Measurements from ENCODE around the gene ZNF888. TPM values are rescaled to one million over a fixed set of nuclear protein-coding genes. Genes with fewer than 3 reads are reported as not detected.
"Not testable (repeated sequence)": the region's sequence is repeated elsewhere in the genome, so short reads cannot be mapped to it uniquely, and the experiment has no call there.

The ZNF888 gene
- total RNA-seq, 1 donor from 2014 or later: 0.43 TPM

DNA sequence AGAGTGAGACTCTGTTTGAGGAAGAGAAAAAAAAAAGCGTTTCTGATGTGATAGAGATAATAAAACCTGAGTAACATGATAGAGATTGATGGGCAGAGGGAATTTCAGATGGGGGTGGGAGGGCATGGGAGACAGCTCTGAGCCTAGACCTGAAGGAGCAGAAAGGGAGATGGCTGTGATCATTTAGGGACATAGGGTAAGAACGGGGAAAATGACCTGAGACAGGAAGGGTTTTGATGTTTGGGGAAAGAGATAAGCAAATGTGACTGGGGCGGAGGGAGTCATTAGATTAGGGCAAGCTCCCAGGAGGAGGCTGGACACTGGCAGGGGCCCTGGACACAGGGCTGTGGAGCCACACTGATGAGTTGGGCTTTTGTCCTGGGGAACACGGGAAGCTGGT is 31.9 kb downstream of the ZNF888 start:
- Histone ChIP-seq H3K4me3 (no peak overlapping the region), H3K36me3 (peaks cover 23 to 37% of the 10 kb centered on the region in 2 donors), H3K9me3 (no peaks in the 10 kb centered on the region), H3K27me3 (no peaks in the 10 kb centered on the region), H3K27ac (no peak overlapping the region), H3K4me1 (peaks cover 0 to 1% of the 10 kb centered on the region in 2 donors)
- TF ChIP-seq, protein P1, sequence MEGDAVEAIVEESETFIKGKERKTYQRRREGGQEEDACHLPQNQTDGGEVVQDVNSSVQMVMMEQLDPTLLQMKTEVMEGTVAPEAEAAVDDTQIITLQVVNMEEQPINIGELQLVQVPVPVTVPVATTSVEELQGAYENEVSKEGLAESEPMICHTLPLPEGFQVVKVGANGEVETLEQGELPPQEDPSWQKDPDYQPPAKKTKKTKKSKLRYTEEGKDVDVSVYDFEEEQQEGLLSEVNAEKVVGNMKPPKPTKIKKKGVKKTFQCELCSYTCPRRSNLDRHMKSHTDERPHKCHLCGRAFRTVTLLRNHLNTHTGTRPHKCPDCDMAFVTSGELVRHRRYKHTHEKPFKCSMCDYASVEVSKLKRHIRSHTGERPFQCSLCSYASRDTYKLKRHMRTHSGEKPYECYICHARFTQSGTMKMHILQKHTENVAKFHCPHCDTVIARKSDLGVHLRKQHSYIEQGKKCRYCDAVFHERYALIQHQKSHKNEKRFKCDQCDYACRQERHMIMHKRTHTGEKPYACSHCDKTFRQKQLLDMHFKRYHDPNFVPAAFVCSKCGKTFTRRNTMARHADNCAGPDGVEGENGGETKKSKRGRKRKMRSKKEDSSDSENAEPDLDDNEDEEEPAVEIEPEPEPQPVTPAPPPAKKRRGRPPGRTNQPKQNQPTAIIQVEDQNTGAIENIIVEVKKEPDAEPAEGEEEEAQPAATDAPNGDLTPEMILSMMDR (IDR thresholded peaks at IDR 0.05): no peak
- DNase-seq (ENCODE audit: low spot score in 2 of 2): no peak
- intact Hi-C loops (cut with DNase I): no loop called here

DNA sequence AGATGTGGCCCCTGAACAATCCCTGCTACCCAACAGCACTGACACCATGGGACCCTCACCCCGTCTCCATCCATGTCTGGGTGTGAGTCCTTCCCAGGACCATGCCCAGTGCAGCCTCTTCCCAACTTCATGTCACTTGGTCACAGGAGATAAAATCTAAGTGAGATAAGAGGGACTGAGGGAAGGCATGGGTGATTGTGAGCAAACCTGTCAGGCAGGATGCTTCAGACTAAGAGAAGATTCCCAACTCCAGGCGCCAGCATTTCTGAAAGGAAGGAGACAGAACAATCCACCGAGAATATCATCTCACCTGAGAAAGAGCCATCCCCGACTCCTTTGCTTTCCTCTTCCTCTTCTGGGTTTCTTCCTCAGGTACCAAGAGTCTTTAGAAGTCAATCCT is 33.3 kb downstream of the ZNF888 start:
- TF ChIP-seq, protein P1 (IDR thresholded peaks at IDR 0.05): no peak
- intact Hi-C loops (cut with DNase I): no loop called here
- H3K27ac ChIP-seq: no peak overlapping the region
- DNase-seq (ENCODE audit: low spot score in 2 of 2): no peak
- peaks cover 0 to 1% of the 10 kb centered on the region in 2 donors for H3K9me3 ChIP-seq
- no peak overlapping the region for H3K4me3 ChIP-seq
- peaks cover 33 to 51% of the 10 kb centered on the region in 2 donors for H3K36me3 ChIP-seq
- no peaks in the 10 kb centered on the region for H3K4me1 ChIP-seq
- no peaks in the 10 kb centered on the region for H3K27me3 ChIP-seq

DNA sequence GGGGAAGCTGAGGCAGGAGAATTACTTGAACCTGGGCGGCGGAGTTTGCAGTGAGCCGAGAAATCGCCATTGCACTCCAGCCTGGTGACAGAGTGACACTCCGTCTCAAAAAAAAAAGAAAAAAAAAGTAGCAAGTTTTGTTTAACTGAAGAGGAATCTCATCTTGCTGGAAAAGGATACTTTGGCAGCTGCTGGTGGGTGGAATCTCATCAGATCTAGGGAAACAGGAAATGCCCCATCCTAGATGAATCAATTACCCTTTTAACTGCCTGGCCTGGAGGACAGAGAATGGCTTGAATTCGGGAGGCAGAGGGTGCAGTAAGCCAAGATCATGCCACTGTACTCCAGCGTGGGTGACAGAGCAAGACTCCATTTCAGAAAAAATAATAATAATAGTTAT is 34.2 kb downstream of the ZNF888 start:
- Histone ChIP-seq H3K36me3 (peaks cover 42 to 59% of the 10 kb centered on the region in 2 donors), H3K27ac (no peak overlapping the region), H3K27me3 (no peaks in the 10 kb centered on the region), H3K4me3 (no peak overlapping the region), H3K4me1 (no peaks in the 10 kb centered on the region), H3K9me3 (peaks cover 0 to 7% of the 10 kb centered on the region in 2 donors)
- TF ChIP-seq, protein P1 (IDR thresholded peaks at IDR 0.05): no peak
- intact Hi-C loops (cut with DNase I): no loop called here
- DNase-seq (ENCODE audit: low spot score in 2 of 2): no peak

DNA sequence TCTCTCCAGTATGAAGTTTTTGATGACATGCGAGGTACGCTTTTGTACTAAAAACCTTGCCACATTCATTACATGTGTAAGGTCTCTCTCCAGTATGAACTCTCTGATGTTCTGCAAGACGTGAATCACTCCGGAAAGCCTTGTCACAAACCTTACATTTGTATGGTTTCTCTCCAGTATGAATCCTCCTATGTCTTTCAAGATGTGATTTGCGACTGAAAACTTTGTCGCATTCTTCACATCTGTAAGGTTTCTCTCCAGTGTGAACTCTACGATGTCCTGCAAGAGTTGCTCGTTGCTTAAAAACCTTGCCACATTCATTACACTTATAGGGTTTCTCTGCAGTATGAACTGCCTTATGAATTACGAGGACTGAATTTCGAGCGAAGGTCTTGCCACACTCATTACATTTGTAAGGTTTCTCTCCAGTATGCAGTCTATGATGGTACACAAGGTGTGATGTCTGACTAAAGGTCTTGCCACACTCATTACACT is 42.3 kb downstream of the ZNF888 start:
- no peak overlapping the region for H3K27ac ChIP-seq
- no peak overlapping the region for H3K4me3 ChIP-seq
- TF ChIP-seq, protein P1 (IDR thresholded peaks at IDR 0.05): no peak
- DNase-seq (ENCODE audit: low spot score in 2 of 2): no peak
- H3K4me1 ChIP-seq: no peaks in the 10 kb centered on the region
- no peaks in the 10 kb centered on the region for H3K27me3 ChIP-seq
- H3K36me3 ChIP-seq: peaks cover 65 to 77% of the 10 kb centered on the region in 2 donors
- intact Hi-C loops (cut with DNase I): no loop called here
- H3K9me3 ChIP-seq: peaks cover 14 to 73% of the 10 kb centered on the region in 2 donors

DNA sequence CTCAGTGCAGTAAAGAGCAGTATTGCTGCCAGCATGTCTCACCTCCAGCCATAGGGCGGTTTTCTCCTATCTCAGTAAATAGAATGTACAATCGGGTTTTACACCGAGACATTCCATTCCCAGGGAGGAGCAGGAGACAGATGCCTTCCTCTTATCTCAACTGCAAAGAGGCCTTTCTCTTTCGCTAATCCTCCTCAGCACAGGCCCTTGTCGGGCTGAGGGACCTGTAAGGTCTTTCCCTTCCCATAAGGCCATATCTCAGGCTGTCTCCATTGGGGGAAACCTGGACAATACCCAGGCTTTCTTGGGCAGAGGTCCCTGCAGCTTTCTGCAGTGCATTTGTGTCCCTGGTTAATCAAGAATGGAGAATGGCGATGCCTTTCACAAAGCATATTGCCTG is 50.2 kb downstream of the ZNF888 start:
- H3K27ac ChIP-seq; H3K4me3 ChIP-seq; H3K36me3 ChIP-seq; H3K27me3 ChIP-seq; DNase-seq (ENCODE audit: low spot score in 2 of 2); H3K4me1 ChIP-seq; intact Hi-C loops (cut with DNase I): not testable (repeated sequence)
- H3K9me3 ChIP-seq: peaks cover 0 to 15% of the 10 kb centered on the region in 2 donors

DNA sequence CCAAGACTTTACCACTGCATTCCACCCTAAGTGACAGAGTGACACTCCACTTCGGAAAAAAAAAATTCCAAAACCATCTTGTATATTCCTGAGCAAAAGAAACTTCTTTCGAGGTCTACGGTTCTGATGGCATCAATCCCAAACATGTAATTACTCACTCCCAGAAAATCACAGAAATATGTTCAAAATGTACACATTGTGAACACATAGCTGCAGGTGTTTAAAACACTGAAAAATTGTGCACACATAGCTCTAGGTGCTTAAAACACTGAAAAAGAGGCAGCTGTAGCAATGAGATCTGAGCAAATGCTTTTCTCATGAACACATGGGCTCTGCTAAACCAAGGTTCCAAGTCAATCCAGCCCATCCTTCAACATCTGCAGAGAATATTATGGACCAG is 51.8 kb downstream of the ZNF888 start:
- TF ChIP-seq, protein P1 (IDR thresholded peaks at IDR 0.05): no peak
- Histone ChIP-seq H3K4me3 (no peak overlapping the region), H3K4me1 (no peaks in the 10 kb centered on the region), H3K27ac (no peak overlapping the region), H3K9me3 (peaks cover 0 to under 1% of the 10 kb centered on the region in 2 donors), H3K27me3 (no peaks in the 10 kb centered on the region), H3K36me3 (no peaks in the 10 kb centered on the region)
- intact Hi-C loops (cut with DNase I): no loop called here
- no peak for DNase-seq (ENCODE audit: low spot score in 2 of 2)

DNA sequence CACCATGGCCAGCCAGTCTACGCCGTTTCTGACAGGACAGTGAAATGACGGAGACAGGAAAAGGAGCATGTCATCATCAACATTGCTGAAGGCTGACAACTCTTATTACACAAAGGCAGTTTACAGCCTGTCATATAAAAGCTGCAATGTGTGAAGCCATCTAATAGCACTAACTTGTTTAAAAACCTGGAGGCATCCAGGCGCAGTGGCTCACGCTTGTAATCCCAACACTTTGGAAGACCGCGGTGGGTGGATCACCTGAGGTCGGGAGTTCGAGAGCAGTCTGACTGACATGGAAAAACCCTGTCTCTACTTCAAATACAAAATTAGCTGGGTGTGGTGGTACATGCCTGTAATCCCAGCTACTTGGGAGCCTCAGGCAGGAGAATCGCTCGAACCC is 55.2 kb downstream of the ZNF888 start:
- H3K27ac ChIP-seq; H3K4me1 ChIP-seq; H3K9me3 ChIP-seq; H3K36me3 ChIP-seq; H3K27me3 ChIP-seq; intact Hi-C loops (cut with DNase I); H3K4me3 ChIP-seq; DNase-seq (ENCODE audit: low spot score in 2 of 2): not testable (repeated sequence)

DNA sequence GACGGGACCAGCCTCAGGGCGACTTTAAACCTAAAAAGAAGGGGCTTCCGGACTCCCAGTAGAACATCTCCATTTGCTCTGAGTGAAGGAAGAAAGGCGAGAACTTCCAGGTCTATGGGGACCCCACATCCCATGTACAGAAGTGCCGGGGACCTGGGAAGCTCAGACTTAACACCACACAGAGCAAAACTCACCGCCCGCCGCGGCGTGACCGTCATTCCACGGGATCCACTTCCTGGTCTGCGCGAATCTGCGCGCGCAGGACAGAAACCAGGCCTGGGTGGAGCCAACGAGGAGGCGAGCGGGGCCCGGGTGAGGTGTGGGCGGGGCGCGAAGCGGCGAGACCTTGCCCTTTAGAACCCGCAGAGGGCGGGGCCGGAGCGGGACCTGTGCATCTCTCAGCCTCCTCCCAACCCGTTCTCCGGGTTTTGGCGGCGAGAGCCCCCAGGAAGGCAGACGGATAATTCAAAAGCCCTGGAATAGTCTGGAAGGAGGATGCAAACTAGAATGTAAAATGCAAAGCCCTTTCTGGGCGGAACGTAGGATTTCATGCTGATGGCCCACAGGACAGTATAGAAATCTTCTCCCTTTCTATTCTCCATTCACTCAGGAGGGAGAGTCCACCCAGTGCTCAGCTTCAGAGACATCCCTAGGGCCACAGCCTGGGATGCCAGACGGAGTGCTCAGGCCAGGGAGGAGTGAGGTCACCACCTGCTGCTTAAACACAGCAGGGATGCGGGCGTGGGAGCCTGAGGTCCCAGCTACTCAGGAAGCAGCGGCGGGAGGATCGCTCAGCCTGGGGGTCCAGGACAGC is 65.6 kb downstream of the ZNF888 start, which contains the start of gene ZNF468:
TSS of gene ZNF468 (minus strand) at position 242 of the 814 bp plus-strand sequence. CDS start 3,347 bp downstream, outside the sequence.
- intact Hi-C loops (cut with DNase I): loop anchor here (2.0 to 5.0 kb wide), 5 partner anchors 35 to 135 kb away; partner anchors contain the start of genes ZNF28, ZNF320 and ZNF600
- H3K4me1 ChIP-seq: not testable (repeated sequence)

More for the DNA sequence above, 65.6 kb downstream of the ZNF888 start, which contains the start of gene ZNF468:
- Histone ChIP-seq H3K36me3 (peaks cover 14 to 17% of the 10 kb centered on the region in 2 donors), H3K27ac (peak within 1 kb of the TSS; percentile 57 to 75), H3K4me3 (peak within 1 kb of the TSS; percentile 75 to 89)
- not testable (repeated sequence) for H3K9me3 ChIP-seq, H3K27me3 ChIP-seq
- peak; percentile 17 to 82 for DNase-seq (ENCODE audit: low spot score in 2 of 2)

Measured in ascending aorta (tissue), 2 donors.